ENCODE measurements around the gene METTL27.
"Not testable (repeated sequence)": the region's sequence is repeated elsewhere in the genome, so short reads cannot be mapped to it uniquely, and the experiment has no call there.

METTL27 gene

DNA sequence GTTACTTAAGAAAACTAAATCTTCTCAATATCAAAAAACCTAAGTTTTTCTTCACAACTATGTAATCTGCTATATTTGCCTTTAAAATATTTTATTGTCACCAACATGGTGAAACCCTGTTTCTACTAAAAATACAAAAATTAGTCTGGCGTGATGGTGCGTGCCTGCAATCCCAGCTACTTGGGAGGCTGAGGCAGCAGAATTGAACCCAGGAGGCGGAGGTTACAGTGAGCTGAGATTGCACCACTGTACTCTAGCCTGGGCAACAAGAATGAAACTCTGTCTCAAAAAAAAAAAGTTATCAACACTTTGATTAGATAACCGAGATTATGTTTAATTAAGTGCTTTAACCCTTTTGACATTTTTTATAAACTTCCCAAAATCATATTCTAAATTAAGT, 39.9 kb downstream of the METTL27 start:
- H3K27ac ChIP-seq: no peak overlapping the region
- no peak for TF ChIP-seq CTCF (conservative IDR thresholded peaks at IDR 0.05)

GRCh38 chr7:73801577-73801976, 40.7 kb downstream of the METTL27 start:
- H3K27ac ChIP-seq: no peak overlapping the region
- TF ChIP-seq CTCF (conservative IDR thresholded peaks at IDR 0.05): no peak

DNA sequence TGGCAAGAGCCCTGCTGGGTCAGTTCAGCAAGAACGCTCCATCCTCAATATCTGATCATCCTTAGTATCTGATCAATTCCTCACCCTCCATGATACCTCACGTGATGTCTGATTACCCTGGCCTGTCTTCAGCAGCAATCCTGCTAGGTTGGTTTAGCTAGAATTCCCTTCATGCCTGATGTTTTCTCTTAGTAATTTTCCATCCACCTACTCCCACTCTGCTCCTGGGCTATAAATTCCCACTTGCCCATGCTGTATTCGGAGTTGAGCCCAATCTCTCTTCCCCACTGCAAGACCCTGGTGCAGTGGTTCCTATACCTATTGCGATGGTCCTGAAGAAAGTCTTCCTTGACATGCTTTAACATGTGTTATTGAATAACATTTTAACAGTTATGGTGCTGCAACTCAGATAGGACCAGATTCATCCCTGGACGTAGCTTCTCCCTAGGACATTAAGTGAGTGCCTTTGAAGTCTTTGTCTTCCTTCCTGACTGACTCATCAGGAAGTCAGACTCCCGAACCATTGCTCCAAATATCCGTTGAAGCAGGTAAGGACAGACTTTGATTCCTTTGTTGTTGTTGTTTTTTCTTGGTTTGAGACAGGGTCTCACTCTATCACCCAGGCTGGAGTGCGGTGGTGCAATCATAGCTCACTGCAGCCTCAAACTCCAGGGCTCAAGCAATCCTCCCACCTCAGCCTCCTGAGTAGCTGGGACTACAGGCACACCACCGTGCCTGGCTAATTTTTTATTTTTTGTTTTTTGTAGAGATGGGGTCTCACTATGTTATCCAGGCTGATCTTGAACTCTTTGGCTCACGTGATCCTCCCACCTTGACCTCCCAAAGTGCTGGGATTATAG, 42.8 kb downstream of the METTL27 start:
- H3K27ac ChIP-seq: peak overlapping the region; percentile 12; the same call in 1 of the 2 replicates
- no peak for TF ChIP-seq CTCF (conservative IDR thresholded peaks at IDR 0.05)

- H3K27ac ChIP-seq: not testable (repeated sequence)
Measured at GRCh38 chr7:73797176-73797575, 45.1 kb downstream of the METTL27 start.

- not testable (repeated sequence) for H3K27ac ChIP-seq
Measured at GRCh38 chr7:73796656-73797055, 45.7 kb downstream of the METTL27 start.

- not testable (repeated sequence) for H3K27ac ChIP-seq
Measured at GRCh38 chr7:73795188-73795587, 47.1 kb downstream of the METTL27 start.

DNA sequence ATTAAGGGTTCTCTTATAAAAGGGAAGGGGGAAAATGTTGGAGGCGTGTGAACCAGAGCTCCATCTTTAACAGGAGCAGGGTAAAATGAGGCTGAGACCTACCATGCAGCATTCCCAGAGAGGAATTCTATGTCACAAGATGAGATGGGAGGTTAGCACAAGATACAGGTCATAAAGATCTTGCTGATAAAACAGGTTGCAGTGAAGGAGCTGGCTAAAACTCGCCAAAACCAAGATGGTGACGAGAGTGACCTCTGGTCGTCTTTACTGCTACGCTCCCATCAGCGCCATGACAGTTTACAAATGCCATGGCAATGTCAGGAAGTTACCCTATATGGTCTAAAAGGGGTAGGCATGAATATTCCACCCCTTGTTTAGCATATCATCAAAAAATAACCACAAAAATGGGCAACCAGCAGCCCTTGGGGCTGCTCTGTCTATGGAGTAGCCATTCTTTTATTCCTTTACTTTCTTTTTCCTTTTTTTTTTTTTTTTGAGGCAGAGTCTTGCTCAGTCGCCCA, 51.1 kb downstream of the METTL27 start:
- H3K27ac ChIP-seq: not testable (repeated sequence)

- no peak overlapping the region for H3K27ac ChIP-seq
- no peak for TF ChIP-seq CTCF (conservative IDR thresholded peaks at IDR 0.05)
Measured at GRCh38 chr7:73789051-73789450, 53.3 kb downstream of the METTL27 start.

DNA sequence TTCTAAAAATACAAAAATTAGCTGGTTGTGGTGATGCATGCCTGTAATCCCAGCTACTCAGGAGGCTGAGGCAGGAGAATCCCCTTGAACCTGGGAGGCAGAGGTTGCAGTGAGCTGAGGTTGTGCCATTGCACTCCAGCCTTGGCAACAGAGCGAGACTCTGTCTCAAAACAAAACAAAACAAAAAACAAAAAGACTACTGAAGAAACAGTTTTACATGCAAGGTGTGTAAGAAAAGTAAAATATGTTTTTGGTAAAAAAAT, 54.6 kb downstream of the METTL27 start:
- not testable (repeated sequence) for H3K27ac ChIP-seq

- no peak overlapping the region for H3K27ac ChIP-seq
- TF ChIP-seq CTCF (conservative IDR thresholded peaks at IDR 0.05): no peak
Measured at GRCh38 chr7:73786588-73786987, 55.7 kb downstream of the METTL27 start.
